Keratinocyte (primary cell): Measurements from ENCODE around the gene DCLK2.

Experiments
- EZH2 ChIP-seq: IDR thresholded peaks from one replicate; pipeline ENCODE4 v1.6.1; 2012; ENCODE audit warnings: inconsistent platforms, mild to moderate bottlenecking, low read length, moderate library complexity
- TF ChIP-seq, protein P1 (sequence below), 3 experiments: IDR thresholded peaks in 1 of 3; conservative IDR thresholded peaks in 1 of 3; optimal IDR thresholded peaks in 1 of 3; 2 replicates in 2 of 3; 3 replicates in 1 of 3; pipeline versions ENCODE3 to v1.5.1; 2011; ENCODE audit warnings: low read length in 3 of 3, mild to moderate bottlenecking in 3 of 3, moderate library complexity in 2 of 3, control low read depth in 1 of 3, inconsistent platforms in 1 of 3; ENCODE audit not compliant: insufficient read depth in 2 of 3; ENCODE audit errors: extremely low read depth in 1 of 3

- TF ChIP-seq, protein P1, sequence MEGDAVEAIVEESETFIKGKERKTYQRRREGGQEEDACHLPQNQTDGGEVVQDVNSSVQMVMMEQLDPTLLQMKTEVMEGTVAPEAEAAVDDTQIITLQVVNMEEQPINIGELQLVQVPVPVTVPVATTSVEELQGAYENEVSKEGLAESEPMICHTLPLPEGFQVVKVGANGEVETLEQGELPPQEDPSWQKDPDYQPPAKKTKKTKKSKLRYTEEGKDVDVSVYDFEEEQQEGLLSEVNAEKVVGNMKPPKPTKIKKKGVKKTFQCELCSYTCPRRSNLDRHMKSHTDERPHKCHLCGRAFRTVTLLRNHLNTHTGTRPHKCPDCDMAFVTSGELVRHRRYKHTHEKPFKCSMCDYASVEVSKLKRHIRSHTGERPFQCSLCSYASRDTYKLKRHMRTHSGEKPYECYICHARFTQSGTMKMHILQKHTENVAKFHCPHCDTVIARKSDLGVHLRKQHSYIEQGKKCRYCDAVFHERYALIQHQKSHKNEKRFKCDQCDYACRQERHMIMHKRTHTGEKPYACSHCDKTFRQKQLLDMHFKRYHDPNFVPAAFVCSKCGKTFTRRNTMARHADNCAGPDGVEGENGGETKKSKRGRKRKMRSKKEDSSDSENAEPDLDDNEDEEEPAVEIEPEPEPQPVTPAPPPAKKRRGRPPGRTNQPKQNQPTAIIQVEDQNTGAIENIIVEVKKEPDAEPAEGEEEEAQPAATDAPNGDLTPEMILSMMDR (optimal IDR thresholded peaks at IDR 0.05 in 1 of 3, IDR thresholded peaks at IDR 0.05 in 1 of 3, conservative IDR thresholded peaks at IDR 0.05 in 1 of 3; ENCODE audit: extremely low read depth in 1 of 3, insufficient read depth in 2 of 3, low read length in 3 of 3) = no peak
- no peak for TF ChIP-seq EZH2
Measured at GRCh38 chr4:150182794-150183193, 104.5 kb downstream of the DCLK2 start.
